ENCODE data around the gene IFT20. TPM values are rescaled to one million over a fixed set of nuclear protein-coding genes. Genes with fewer than 3 reads are reported as not detected.
A peak's percentile ranks its signal among the peaks of the same experiment; 100 is the strongest.

Gene IFT20
- total and polyA plus RNA-seq, 9 of the 15 experiments (the other 6 are each of a cell fraction or from before 2014, with no cell fraction given), result 11.2 to 38.6 (median 20.1) TPM

- TF ChIP-seq POLR2AphosphoS5 (IDR thresholded peaks at IDR 0.05; ENCODE audit: control insufficient read depth, insufficient read depth, low read depth, low read length) (peak; percentile 51; the same call in 1 of the 2 replicates), ZSCAN29 (IDR thresholded peaks at IDR 0.05) (0 out of 2 replicates have a peak, but pooled peaks have one; percentile 11), ZBTB7A (IDR thresholded peaks at IDR 0.05; ENCODE audit: borderline replicate concordance, control insufficient read depth, low read depth, low read length) (0 out of 2 replicates have a peak, but pooled peaks have one; percentile 57), TAF7 (tag; IDR thresholded peaks at IDR 0.05) (peak; percentile 57; the same call in 1 of the 2 replicates), MTA3 (IDR thresholded peaks at IDR 0.05; ENCODE audit: borderline replicate concordance) (peak; percentile 93; the same call in 1 of the 2 replicates), TFE3 (CRISPR knock-in tag; IDR thresholded peaks at IDR 0.05) (no peak), KLF13 (tag; IDR thresholded peaks at IDR 0.05; ENCODE audit: borderline replicate concordance, low read depth) (no peak), CHD2 (IDR thresholded peaks at IDR 0.05; ENCODE audit: low read depth, low read length) (peak; percentile 72; the same call in 1 of the 2 replicates), ZNF280A (IDR thresholded peaks at IDR 0.05; ENCODE audit: low read depth, partially characterized antibody) (no peak), SAP30 (IDR thresholded peaks at IDR 0.05; ENCODE audit: borderline replicate concordance, insufficient read depth, low read depth, low read length, poor library complexity, severe bottlenecking) (peak; percentile 25), VEZF1 (CRISPR knock-in tag; IDR thresholded peaks at IDR 0.05) (peak; percentile 81), CGGBP1 (CRISPR knock-in tag; IDR thresholded peaks at IDR 0.05) (peak; percentile 63; the same call in 1 of the 2 replicates), CXXC5 (CRISPR knock-in tag; IDR thresholded peaks at IDR 0.05) (peak; percentile 97), ATF3 (IDR thresholded peaks at IDR 0.05) (no peak), ATF3 (CRISPR knock-in tag; conservative IDR thresholded peaks at IDR 0.05) (0 out of 2 replicates have a peak, but pooled peaks have one; percentile 14), GATAD2B (IDR thresholded peaks at IDR 0.05; ENCODE audit: borderline replicate concordance) (peak; percentile 76), ZNF699 (CRISPR knock-in tag; IDR thresholded peaks at IDR 0.05; ENCODE audit: insufficient replicate concordance) (no peak), MITF (IDR thresholded peaks at IDR 0.05) (0 out of 2 replicates have a peak, but pooled peaks have one; percentile 41)
Measured at GRCh38 chr17:28318759-28319597, 16.3 kb downstream of the IFT20 start, which contains the start of gene TMEM97 (continued).

Measured in K562 (cell line).